Measurements from ENCODE around the gene B4GALNT2.

The B4GALNT2 gene

DNA sequence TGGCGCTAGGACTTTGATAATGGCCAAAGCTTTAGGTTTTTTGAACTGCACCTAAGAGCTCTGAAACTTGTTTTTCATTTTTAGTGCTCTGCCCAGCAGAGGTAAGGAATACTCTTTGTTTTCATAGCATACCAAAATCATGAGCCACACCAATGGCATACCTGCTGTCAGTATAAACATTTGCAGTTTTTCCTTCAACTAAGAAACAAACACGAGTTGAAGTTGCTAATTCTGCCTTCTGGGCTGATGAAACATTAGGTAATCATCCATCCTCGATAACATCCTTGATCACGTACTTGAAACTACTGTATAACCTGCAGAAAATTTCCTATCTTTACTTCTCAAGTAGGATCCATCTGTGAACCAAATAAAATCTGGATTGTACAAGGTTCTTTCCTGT is 20.6 kb upstream of the B4GALNT2 start:
- no peak for TF ChIP-seq CTCF (IDR thresholded peaks at IDR 0.05)

DNA sequence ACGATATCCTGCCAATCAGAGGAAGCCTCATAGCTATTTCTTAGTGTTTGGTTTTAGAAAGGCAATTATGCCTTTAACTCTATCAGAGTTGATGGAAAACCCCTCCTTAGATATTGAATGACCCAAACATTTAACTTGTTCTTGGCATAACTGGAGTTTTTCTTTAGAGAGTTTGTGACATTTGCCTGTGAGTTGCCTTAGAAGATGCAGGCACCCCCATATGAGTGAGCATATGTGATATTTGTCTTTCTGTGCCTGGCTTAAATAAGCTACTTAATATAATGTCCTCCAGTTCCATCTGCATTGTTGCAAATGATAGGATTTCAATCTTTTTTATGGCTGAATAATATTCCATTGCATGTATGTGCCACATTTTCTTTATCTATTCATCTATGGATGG is 19.6 kb upstream of the B4GALNT2 start:
- no peak for TF ChIP-seq CTCF (IDR thresholded peaks at IDR 0.05)

- no peak for TF ChIP-seq CTCF (IDR thresholded peaks at IDR 0.05)
Observed at GRCh38 chr17:49114703-49115102, 17.9 kb upstream of the B4GALNT2 start.

- TF ChIP-seq CTCF (IDR thresholded peaks at IDR 0.05), result no peak
Observed at GRCh38 chr17:49117587-49118230, 14.9 kb upstream of the B4GALNT2 start.

DNA sequence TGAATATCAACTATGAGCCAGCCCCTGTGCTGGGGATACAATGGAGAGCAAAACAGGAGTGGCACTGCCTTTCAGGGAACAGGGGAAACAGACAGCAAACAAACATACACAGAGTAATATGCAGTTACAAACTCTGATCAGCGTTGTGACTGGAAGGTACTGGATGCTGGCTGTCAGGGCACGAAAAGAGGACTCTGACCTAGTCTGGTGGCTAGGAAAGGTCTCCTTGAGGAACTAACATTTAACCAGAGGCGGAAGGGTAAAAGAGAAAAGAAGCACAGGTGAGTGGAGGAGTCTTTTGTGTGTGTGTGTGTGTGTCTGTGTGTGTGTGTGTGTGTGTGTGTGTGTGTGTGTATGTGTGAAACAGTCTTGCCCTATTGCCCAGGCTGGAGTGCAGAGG is 12.4 kb upstream of the B4GALNT2 start:
- no peak for TF ChIP-seq CTCF (IDR thresholded peaks at IDR 0.05)

GRCh38 chr17:49121696-49122292 is 10.8 kb upstream of the B4GALNT2 start:
- TF ChIP-seq CTCF (IDR thresholded peaks at IDR 0.05), result no peak

GRCh38 chr17:49122566-49122965 is 10.0 kb upstream of the B4GALNT2 start:
- TF ChIP-seq CTCF (IDR thresholded peaks at IDR 0.05), result no peak

DNA sequence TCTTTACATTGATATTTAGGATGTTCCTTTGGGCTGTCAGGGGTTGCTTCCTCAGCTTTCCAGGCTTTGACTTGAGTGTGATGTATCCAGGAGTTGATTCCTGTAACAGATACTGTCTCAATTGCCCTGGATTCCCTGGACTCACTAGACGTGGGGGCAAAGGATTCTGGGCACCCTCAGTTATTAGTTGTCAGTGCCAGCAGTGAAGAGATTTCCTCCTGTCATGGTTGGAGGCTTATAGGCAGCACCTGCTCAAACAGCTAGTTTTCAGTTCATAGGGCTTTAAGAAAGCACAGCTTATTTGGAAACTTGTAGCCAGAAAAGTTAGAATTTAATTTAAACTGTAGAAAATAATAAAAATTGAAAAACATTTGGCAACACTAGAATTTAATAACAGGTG is 9.5 kb upstream of the B4GALNT2 start:
- no peak for TF ChIP-seq CTCF (IDR thresholded peaks at IDR 0.05)
